K562 (cell line): ENCODE results near the gene SLC30A10. TPM values are rescaled to one million over a fixed set of nuclear protein-coding genes. Genes with fewer than 3 reads are reported as not detected.

ENCODE experiments used
- CBFA2T3 ChIP-seq: fragments of 450-650 bp; IDR thresholded peaks from 2 replicates; pipeline ENCODE4 v1.6.1; 2017
- JUNB ChIP-seq: fragments of 450-650 bp; formaldehyde crosslinking; conservative IDR thresholded peaks from 2 replicates; pipeline ENCODE4 v1.4.0; 2020; ENCODE audit warnings: mild to moderate bottlenecking
- SMARCA4 ChIP-seq: fragments of 450-650 bp; IDR thresholded peaks from 2 replicates; pipeline ENCODE4 v1.6.1; 2016
- SMARCB1 ChIP-seq: IDR thresholded peaks from 2 replicates; pipeline ENCODE4 v1.6.1; 2011; ENCODE audit warnings: improper control_type of control experiment, low read depth; ENCODE audit not compliant: insufficient read length
- TAF1 ChIP-seq: IDR thresholded peaks from 2 replicates; pipeline ENCODE4 v1.6.1; 2011; ENCODE audit warnings: mild to moderate bottlenecking, low read length, moderate library complexity; ENCODE audit not compliant: insufficient read depth, control insufficient read depth, severe bottlenecking; ENCODE audit errors: extremely low read depth
- TCFL5 ChIP-seq: fragments of 250-450 bp; sonication (Bioruptor Pico); conservative IDR thresholded peaks from 2 replicates; pipeline ENCODE4 v1.6.1; 2021; ENCODE audit warnings: mild to moderate bottlenecking, moderate library complexity, matching md5 sums
- ZNF224 ChIP-seq: sonication (generic); formaldehyde crosslinking; IDR thresholded peaks from 2 replicates; pipeline ENCODE4 v1.8.0; 2022; ENCODE audit warnings: mild to moderate bottlenecking, missing genetic modification reagents
- polyA plus RNA-seq, 8 experiments: library from polyadenylated mRNA; depleted of rRNA in 4 of 8; stranded (reverse) in 5 of 8; unstranded in 3 of 8; fragments of >200 nt; fragmentation: Nextera tagmentation in 2 of 8; fragmentation: Illumina TruSeq in 1 of 8; extraction: Ambion mirVana in 2 of 8; extraction: Trizol in 1 of 8; gene quantifications; 2 replicates each; pipeline versions ENCODE4 v1.2.1 to v1.2.3, GENCODE V29; 2011 to 2014; ENCODE audit warnings: inconsistent platforms in 1 of 8, missing spikeins in 1 of 8
- total RNA-seq, 7 experiments: library from RNA; depleted of rRNA in 6 of 7; stranded (reverse); fragments of >200 nt in 6 of 7; fragmentation: Illumina TruSeq in 2 of 7; extraction: Trizol in 2 of 7; gene quantifications; 2 replicates each; pipeline versions ENCODE4 v1.2.1 to v1.2.3, GENCODE V29; 2011 to 2021; ENCODE audit warnings: low replicate concordance in 1 of 7
- TF ChIP-seq, protein P1 (sequence below): IDR thresholded peaks from 2 replicates; pipeline ENCODE4 v1.6.1; 2012; ENCODE audit warnings: low read depth, low read length, improper control_type of control experiment, borderline replicate concordance
- TF ChIP-seq, protein P2 (sequence below): fragments of 200-600 bp; sonication (generic); IDR thresholded peaks from one replicate; pipeline ENCODE4 v1.6.1; 2012; ENCODE audit warnings: mild to moderate bottlenecking, low read depth, low read length, inconsistent platforms
- TF ChIP-seq, protein P3 (sequence below): sonication (generic); IDR thresholded peaks from 2 replicates; pipeline ENCODE4 v1.6.1; 2016
- TF ChIP-seq, protein P4 (sequence below): fragments of 450-650 bp; conservative IDR thresholded peaks from 2 replicates; pipeline ENCODE4 v1.6.1; 2016; ENCODE audit warnings: missing genetic modification characterization, low read depth, mild to moderate bottlenecking, control low read depth, missing compliant biosample characterization

Gene SLC30A10
- total and polyA plus RNA-seq, 9 of the 15 experiments (the other 6 are each of a cell fraction or from before 2014, with no cell fraction given) = 2.6 to 11.3 (median 7.1) TPM

DNA sequence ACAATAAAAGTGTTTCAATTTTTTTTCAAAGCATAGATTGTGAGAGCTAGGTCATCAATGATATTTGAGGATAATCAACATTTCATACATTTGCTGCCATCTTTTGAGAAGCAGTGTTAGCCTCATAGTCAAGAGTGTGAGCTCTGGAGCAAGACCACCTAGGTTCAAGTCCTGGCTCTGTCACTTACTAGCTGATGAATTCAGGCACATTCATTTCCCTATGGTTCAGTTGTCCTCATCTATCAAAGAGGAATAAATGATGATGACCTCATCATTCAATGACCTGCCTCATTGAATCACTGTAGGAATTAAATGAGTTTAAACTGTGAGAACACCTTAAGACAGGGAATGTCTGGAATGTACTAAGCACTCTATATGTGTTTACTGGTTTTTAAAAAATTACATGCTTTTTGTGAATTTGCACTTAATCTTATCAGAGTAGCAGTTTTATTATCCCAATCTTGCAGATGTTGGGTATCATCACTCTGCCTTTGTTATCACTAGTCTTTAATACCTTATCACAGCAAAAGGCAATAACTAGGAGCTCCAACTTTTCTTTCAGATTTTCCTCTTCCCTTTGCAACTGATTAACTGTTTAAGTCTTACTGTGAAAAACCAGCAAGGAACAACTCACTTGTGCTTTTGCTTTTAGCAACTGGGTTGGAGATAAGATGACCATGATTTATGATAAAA lies 47.4 kb downstream of the SLC30A10 start (continued):
- TF ChIP-seq, protein P1, sequence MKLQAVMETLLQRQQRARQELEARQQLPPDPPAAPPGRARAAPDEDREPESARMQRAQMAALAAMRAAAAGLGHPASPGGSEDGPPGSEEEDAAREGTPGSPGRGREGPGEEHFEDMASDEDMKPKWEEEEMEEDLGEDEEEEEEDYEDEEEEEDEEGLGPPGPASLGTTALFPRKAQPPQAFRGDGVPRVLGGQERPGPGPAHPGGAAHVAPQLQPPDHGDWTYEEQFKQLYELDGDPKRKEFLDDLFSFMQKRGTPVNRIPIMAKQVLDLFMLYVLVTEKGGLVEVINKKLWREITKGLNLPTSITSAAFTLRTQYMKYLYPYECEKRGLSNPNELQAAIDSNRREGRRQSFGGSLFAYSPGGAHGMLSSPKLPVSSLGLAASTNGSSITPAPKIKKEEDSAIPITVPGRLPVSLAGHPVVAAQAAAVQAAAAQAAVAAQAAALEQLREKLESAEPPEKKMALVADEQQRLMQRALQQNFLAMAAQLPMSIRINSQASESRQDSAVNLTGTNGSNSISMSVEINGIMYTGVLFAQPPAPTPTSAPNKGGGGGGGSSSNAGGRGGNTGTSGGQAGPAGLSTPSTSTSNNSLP = peak; percentile 19; the same call in 1 of the 2 replicates
- TF ChIP-seq SMARCA4 (0 out of 2 replicates have a peak, but pooled peaks have one; percentile 32), TCFL5 (no peak), SMARCB1 (peak; percentile 72), JUNB (CRISPR knock-in tag) (0 out of 2 replicates have a peak, but pooled peaks have one; percentile 13), TAF1 (no peak), CBFA2T3 (peak; percentile 47), ZNF224 (no peak)
- TF ChIP-seq, protein P2, sequence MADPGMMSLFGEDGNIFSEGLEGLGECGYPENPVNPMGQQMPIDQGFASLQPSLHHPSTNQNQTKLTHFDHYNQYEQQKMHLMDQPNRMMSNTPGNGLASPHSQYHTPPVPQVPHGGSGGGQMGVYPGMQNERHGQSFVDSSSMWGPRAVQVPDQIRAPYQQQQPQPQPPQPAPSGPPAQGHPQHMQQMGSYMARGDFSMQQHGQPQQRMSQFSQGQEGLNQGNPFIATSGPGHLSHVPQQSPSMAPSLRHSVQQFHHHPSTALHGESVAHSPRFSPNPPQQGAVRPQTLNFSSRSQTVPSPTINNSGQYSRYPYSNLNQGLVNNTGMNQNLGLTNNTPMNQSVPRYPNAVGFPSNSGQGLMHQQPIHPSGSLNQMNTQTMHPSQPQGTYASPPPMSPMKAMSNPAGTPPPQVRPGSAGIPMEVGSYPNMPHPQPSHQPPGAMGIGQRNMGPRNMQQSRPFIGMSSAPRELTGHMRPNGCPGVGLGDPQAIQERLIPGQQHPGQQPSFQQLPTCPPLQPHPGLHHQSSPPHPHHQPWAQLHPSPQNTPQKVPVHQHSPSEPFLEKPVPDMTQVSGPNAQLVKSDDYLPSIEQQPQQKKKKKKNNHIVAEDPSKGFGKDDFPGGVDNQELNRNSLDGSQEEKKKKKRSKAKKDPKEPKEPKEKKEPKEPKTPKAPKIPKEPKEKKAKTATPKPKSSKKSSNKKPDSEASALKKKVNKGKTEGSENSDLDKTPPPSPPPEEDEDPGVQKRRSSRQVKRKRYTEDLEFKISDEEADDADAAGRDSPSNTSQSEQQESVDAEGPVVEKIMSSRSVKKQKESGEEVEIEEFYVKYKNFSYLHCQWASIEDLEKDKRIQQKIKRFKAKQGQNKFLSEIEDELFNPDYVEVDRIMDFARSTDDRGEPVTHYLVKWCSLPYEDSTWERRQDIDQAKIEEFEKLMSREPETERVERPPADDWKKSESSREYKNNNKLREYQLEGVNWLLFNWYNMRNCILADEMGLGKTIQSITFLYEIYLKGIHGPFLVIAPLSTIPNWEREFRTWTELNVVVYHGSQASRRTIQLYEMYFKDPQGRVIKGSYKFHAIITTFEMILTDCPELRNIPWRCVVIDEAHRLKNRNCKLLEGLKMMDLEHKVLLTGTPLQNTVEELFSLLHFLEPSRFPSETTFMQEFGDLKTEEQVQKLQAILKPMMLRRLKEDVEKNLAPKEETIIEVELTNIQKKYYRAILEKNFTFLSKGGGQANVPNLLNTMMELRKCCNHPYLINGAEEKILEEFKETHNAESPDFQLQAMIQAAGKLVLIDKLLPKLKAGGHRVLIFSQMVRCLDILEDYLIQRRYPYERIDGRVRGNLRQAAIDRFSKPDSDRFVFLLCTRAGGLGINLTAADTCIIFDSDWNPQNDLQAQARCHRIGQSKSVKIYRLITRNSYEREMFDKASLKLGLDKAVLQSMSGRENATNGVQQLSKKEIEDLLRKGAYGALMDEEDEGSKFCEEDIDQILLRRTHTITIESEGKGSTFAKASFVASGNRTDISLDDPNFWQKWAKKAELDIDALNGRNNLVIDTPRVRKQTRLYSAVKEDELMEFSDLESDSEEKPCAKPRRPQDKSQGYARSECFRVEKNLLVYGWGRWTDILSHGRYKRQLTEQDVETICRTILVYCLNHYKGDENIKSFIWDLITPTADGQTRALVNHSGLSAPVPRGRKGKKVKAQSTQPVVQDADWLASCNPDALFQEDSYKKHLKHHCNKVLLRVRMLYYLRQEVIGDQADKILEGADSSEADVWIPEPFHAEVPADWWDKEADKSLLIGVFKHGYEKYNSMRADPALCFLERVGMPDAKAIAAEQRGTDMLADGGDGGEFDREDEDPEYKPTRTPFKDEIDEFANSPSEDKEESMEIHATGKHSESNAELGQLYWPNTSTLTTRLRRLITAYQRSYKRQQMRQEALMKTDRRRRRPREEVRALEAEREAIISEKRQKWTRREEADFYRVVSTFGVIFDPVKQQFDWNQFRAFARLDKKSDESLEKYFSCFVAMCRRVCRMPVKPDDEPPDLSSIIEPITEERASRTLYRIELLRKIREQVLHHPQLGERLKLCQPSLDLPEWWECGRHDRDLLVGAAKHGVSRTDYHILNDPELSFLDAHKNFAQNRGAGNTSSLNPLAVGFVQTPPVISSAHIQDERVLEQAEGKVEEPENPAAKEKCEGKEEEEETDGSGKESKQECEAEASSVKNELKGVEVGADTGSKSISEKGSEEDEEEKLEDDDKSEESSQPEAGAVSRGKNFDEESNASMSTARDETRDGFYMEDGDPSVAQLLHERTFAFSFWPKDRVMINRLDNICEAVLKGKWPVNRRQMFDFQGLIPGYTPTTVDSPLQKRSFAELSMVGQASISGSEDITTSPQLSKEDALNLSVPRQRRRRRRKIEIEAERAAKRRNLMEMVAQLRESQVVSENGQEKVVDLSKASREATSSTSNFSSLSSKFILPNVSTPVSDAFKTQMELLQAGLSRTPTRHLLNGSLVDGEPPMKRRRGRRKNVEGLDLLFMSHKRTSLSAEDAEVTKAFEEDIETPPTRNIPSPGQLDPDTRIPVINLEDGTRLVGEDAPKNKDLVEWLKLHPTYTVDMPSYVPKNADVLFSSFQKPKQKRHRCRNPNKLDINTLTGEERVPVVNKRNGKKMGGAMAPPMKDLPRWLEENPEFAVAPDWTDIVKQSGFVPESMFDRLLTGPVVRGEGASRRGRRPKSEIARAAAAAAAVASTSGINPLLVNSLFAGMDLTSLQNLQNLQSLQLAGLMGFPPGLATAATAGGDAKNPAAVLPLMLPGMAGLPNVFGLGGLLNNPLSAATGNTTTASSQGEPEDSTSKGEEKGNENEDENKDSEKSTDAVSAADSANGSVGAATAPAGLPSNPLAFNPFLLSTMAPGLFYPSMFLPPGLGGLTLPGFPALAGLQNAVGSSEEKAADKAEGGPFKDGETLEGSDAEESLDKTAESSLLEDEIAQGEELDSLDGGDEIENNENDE = no peak
- TF ChIP-seq, protein P3, sequence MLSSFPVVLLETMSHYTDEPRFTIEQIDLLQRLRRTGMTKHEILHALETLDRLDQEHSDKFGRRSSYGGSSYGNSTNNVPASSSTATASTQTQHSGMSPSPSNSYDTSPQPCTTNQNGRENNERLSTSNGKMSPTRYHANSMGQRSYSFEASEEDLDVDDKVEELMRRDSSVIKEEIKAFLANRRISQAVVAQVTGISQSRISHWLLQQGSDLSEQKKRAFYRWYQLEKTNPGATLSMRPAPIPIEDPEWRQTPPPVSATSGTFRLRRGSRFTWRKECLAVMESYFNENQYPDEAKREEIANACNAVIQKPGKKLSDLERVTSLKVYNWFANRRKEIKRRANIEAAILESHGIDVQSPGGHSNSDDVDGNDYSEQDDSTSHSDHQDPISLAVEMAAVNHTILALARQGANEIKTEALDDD = peak; percentile 53
- TF ChIP-seq, protein P4, sequence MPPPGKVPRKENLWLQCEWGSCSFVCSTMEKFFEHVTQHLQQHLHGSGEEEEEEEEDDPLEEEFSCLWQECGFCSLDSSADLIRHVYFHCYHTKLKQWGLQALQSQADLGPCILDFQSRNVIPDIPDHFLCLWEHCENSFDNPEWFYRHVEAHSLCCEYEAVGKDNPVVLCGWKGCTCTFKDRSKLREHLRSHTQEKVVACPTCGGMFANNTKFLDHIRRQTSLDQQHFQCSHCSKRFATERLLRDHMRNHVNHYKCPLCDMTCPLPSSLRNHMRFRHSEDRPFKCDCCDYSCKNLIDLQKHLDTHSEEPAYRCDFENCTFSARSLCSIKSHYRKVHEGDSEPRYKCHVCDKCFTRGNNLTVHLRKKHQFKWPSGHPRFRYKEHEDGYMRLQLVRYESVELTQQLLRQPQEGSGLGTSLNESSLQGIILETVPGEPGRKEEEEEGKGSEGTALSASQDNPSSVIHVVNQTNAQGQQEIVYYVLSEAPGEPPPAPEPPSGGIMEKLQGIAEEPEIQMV = no peak
